CD4-positive, alpha-beta T cell treated with Interferon alpha-2 for 1 hour (primary cell): ENCODE data around the gene PRSS8.
"Not testable (repeated sequence)": the region's sequence is repeated elsewhere in the genome, so short reads cannot be mapped to it uniquely, and the experiment has no call there.

Experiments
- DNase-seq, 2 donors: peaks; one replicate each; pipeline ENCODE4 v3.0.0-alpha.2; 2020 to 2022

Gene PRSS8

GRCh38 chr16:31127182-31127581 is 8.3 kb downstream of the PRSS8 start:
- no peak for DNase-seq

GRCh38 chr16:31125844-31126243 is 9.7 kb downstream of the PRSS8 start:
- DNase-seq: no peak

- no peak for DNase-seq
These were observed 15.4 kb downstream of the PRSS8 start for GRCh38 chr16:31120129-31120528.

GRCh38 chr16:31118223-31119155 is 17.0 kb downstream of the PRSS8 start:
- peak in 1 of 2 donors; percentile 41 for DNase-seq

GRCh38 chr16:31117384-31118222 is 17.9 kb downstream of the PRSS8 start, which contains the start of gene KAT8:
KAT8 (plus strand) TSS chr16:31117664; CDS start chr16:31117682, 18 bp downstream.
- peak; percentile 98 for DNase-seq

GRCh38 chr16:31114468-31114867 is 21.1 kb downstream of the PRSS8 start:
- no peak for DNase-seq

GRCh38 chr16:31113121-31114120 is 22.1 kb downstream of the PRSS8 start:
- DNase-seq: peak in 1 of 2 donors; percentile 47

- DNase-seq: no peak
These were observed 22.8 kb downstream of the PRSS8 start for GRCh38 chr16:31112711-31113110.

GRCh38 chr16:31111881-31112466 is 23.6 kb downstream of the PRSS8 start:
- DNase-seq: no peak

GRCh38 chr16:31110106-31111034 is 25.2 kb downstream of the PRSS8 start:
- no peak for DNase-seq

- DNase-seq: no peak
These were observed 25.9 kb downstream of the PRSS8 start for GRCh38 chr16:31109622-31110021.

GRCh38 chr16:31108794-31109558 is 26.6 kb downstream of the PRSS8 start:
- no peak for DNase-seq

- peak; percentile 50 to 67 for DNase-seq
These were observed 27.3 kb downstream of the PRSS8 start, which contains the start of gene BCKDK for GRCh38 chr16:31108035-31108793. BCKDK (plus strand) TSS chr16:31108386; CDS start chr16:31109224, 838 bp downstream.

- DNase-seq: no peak
These were observed 28.1 kb downstream of the PRSS8 start for GRCh38 chr16:31107465-31107867.

- DNase-seq: no peak
These were observed 28.7 kb downstream of the PRSS8 start for GRCh38 chr16:31106509-31107464.

GRCh38 chr16:31105677-31106213 is 29.8 kb downstream of the PRSS8 start:
- peak; percentile 83 to 85 for DNase-seq

GRCh38 chr16:31100876-31101641 is 34.5 kb downstream of the PRSS8 start:
- DNase-seq: not testable (repeated sequence)
